C4-2B (cell line): ENCODE results near the gene TMEM207.

Experiments used
- CTCF ChIP-seq: fragments of 450-650 bp; conservative IDR thresholded peaks from 2 replicates; pipeline ENCODE4 v1.5.1; 2017; ENCODE audit warnings: mild to moderate bottlenecking
- ZFX ChIP-seq: fragments of 450-650 bp; IDR thresholded peaks from 2 replicates; pipeline ENCODE4 v1.6.1; 2017

- TF ChIP-seq CTCF (no peak), ZFX (no peak)
Observed at GRCh38 chr3:190387578-190388213, 62.0 kb downstream of the TMEM207 start, which contains the start of gene CLDN16.
